K562 (cell line): Measurements from ENCODE around the gene C2CD2L. TPM values are rescaled to one million over a fixed set of nuclear protein-coding genes. Genes with fewer than 3 reads are reported as not detected.

ENCODE experiments used
- ATAC-seq: fragments of 200-7000 bp; cut with Tn5 transposase; 3 replicates; pipeline ENCODE4 v1.9.1; 2020; ENCODE audit warnings: moderate library complexity
- BruUV-seq: library from RNA; stranded (reverse); fragments of 400-500 nt; replicated peaks from 2 replicates; lab custom pipeline; 2021; lab: Mats Ljungman, UMichigan
- CTCF ChIA-PET: fragments of 300-600 bp; formaldehyde crosslinking; extraction: SDS; loops from one replicate; lab custom pipeline; 2021; ENCODE audit warnings: low intra/inter-chr PET ratio; lab: Yijun Ruan, JAX
- POLR2A ChIA-PET: fragments of 300-600, 350-650 bp; sonication (Branson Sonifier 250); formaldehyde crosslinking; extraction: SDS; loops from one replicate; lab custom pipeline; 2021; ENCODE audit warnings: antibody characterized with exemption, inconsistent platforms; lab: Yijun Ruan, JAX
- DNase-seq, 4 experiments: peaks; one replicate each; pipeline versions ENCODE4 v3.0.0 to v3.0.0-alpha.2; 2011 to 2018; ENCODE audit warnings: low spot score in 3 of 4, mixed read lengths in 3 of 4; ENCODE audit errors: extremely low read depth in 1 of 4
- FAIRE-seq: peaks from 2 replicates; lab custom pipeline; 2011; peaks lifted over from hg19 to GRCh38; lab: Jason Lieb, UNC
- H2AFZ ChIP-seq: 2 replicates; pipeline ENCODE4 v1.6.0; 2011; ENCODE audit warnings: low read depth, low read length, control low read depth, inconsistent platforms
- H3K27ac ChIP-seq: fragments of 200-600 bp; 3 replicates; pipeline ENCODE4 v1.8.0; 2011; ENCODE audit warnings: low read depth, mild to moderate bottlenecking, control low read depth, inconsistent platforms, low read length, moderate library complexity, mixed read lengths; ENCODE audit errors: extremely low read depth
- H3K27me3 ChIP-seq, 2 experiments: fragments of 300-600 bp in 1 of 2; 2 replicates in 1 of 2; 3 replicates in 1 of 2; pipeline versions ENCODE4 v1.6.0 to v1.8.0; 2011; ENCODE audit warnings: inconsistent platforms in 2 of 2, low read length in 2 of 2, mild to moderate bottlenecking in 1 of 2, mixed read lengths in 1 of 2, moderate library complexity in 1 of 2; ENCODE audit not compliant: control insufficient read depth in 2 of 2, insufficient read depth in 2 of 2
- H3K36me3 ChIP-seq: fragments of 300-600 bp; 3 replicates; pipeline ENCODE4 v1.8.0; 2011; ENCODE audit warnings: mild to moderate bottlenecking, low read length, inconsistent platforms; ENCODE audit not compliant: control insufficient read depth, insufficient read depth
- H3K4me1 ChIP-seq, 2 experiments: fragments of 200-600 bp in 1 of 2; replicated peaks in 1 of 2; 2 replicates in 1 of 2; 3 replicates in 1 of 2; pipeline versions ENCODE4 v1.5.1 to v1.8.0; 2011; ENCODE audit warnings: inconsistent platforms in 2 of 2, low read length in 2 of 2, mild to moderate bottlenecking in 1 of 2, mixed read lengths in 1 of 2, moderate library complexity in 1 of 2; ENCODE audit not compliant: control insufficient read depth in 2 of 2, insufficient read depth in 2 of 2
- H3K4me2 ChIP-seq: 2 replicates; pipeline ENCODE4 v1.6.1; 2011; ENCODE audit warnings: low read length, control low read depth, inconsistent platforms, mixed read lengths; ENCODE audit not compliant: insufficient read depth
- H3K4me3 ChIP-seq: fragments of 200-600 bp; sonication (generic), shearing (Covaris generic); 2 replicates; pipeline ENCODE4 v1.5.1; 2016; ENCODE audit warnings: control low read depth, inconsistent platforms
- H3K79me2 ChIP-seq: fragments of 200-600 bp; 3 replicates; pipeline ENCODE4 v1.8.0; 2011; ENCODE audit warnings: low read length, inconsistent platforms; ENCODE audit not compliant: control insufficient read depth, insufficient read depth
- H3K9ac ChIP-seq, 2 experiments: 2 replicates each; pipeline versions ENCODE4 v1.6.0 to v1.6.1; 2011; ENCODE audit warnings: low read depth in 2 of 2, low read length in 2 of 2, control low read depth in 1 of 2, inconsistent platforms in 1 of 2, mild to moderate bottlenecking in 1 of 2, mixed read lengths in 1 of 2; ENCODE audit not compliant: insufficient read depth in 1 of 2
- H3K9me1 ChIP-seq: one replicate; pipeline ENCODE4 v1.6.0; 2011; ENCODE audit warnings: inconsistent platforms, mild to moderate bottlenecking, low read length, moderate library complexity; ENCODE audit not compliant: control insufficient read depth, insufficient read depth
- H3K9me3 ChIP-seq: replicated peaks from 2 replicates; pipeline ENCODE4 v1.5.1; 2011; ENCODE audit warnings: low read depth, low read length, inconsistent platforms; ENCODE audit not compliant: control insufficient read depth, insufficient read depth
- H4K20me1 ChIP-seq: replicated peaks from 2 replicates; pipeline ENCODE4 v1.6.1; 2011; ENCODE audit warnings: low read length, inconsistent platforms, mixed read lengths; ENCODE audit not compliant: control insufficient read depth, insufficient read depth
- ARID4B ChIP-seq: sonication (generic); formaldehyde crosslinking; IDR thresholded peaks from 2 replicates; pipeline ENCODE4 v1.8.0; 2022; ENCODE audit warnings: mild to moderate bottlenecking, missing genetic modification reagents
- ATF4 ChIP-seq: fragments of 450-650 bp; formaldehyde crosslinking; IDR thresholded peaks from 2 replicates; pipeline ENCODE4 v1.4.0; 2022; ENCODE audit warnings: mild to moderate bottlenecking, moderate library complexity
- CREM ChIP-seq: IDR thresholded peaks from 2 replicates; pipeline ENCODE4 v1.6.1; 2014; ENCODE audit warnings: antibody characterized with exemption, low read depth
- ETV1 ChIP-seq: fragments of 450-650 bp; conservative IDR thresholded peaks from 2 replicates; pipeline ENCODE4 v1.6.1; 2016; ENCODE audit warnings: missing genetic modification characterization, control low read depth, low read depth, missing compliant biosample characterization
- HDAC6 ChIP-seq: IDR thresholded peaks from 2 replicates; pipeline ENCODE4 v1.6.1; 2012; ENCODE audit warnings: low read depth, mild to moderate bottlenecking, control low read depth, inconsistent platforms, low read length, moderate library complexity
- HMGN3 ChIP-seq: IDR thresholded peaks from 2 replicates; pipeline ENCODE4 v1.6.1; 2011; ENCODE audit warnings: borderline replicate concordance, low read depth, mild to moderate bottlenecking, mixed read lengths, low read length; ENCODE audit not compliant: insufficient read length; ENCODE audit errors: extremely low read depth
- HNRNPL ChIP-seq: fragments of 200-400 bp; formaldehyde crosslinking; IDR thresholded peaks from 2 replicates; pipeline ENCODE4 v1.6.1; 2017; ENCODE audit warnings: low read depth, mild to moderate bottlenecking, low read length
- OTX1 ChIP-seq: fragments of 450-650 bp; formaldehyde crosslinking; IDR thresholded peaks from 2 replicates; pipeline ENCODE4 v1.4.0; 2022; ENCODE audit warnings: mild to moderate bottlenecking
- PHF8 ChIP-seq: fragments of 200-600 bp; sonication (generic); IDR thresholded peaks from 2 replicates; pipeline ENCODE4 v1.6.1; 2012; ENCODE audit warnings: mixed run types, mild to moderate bottlenecking, inconsistent platforms, low read length, moderate library complexity, borderline replicate concordance
- RBM22 ChIP-seq: fragments of 200-400 bp; formaldehyde crosslinking; IDR thresholded peaks from 2 replicates; pipeline ENCODE4 v1.6.1; 2018; ENCODE audit warnings: low read length, low read depth; ENCODE audit not compliant: poor library complexity, severe bottlenecking
- ZHX1 ChIP-seq: fragments of 150-350 bp; conservative IDR thresholded peaks from 2 replicates; pipeline ENCODE4 v1.6.1; 2014; ENCODE audit warnings: low read length
- ZNF174 ChIP-seq: fragments of 250-450 bp; sonication (Bioruptor Pico); IDR thresholded peaks from 2 replicates; pipeline ENCODE4 v1.4.0; 2020; ENCODE audit warnings: mild to moderate bottlenecking
- WGBS: fragments of 100-300 bp; shearing (Covaris generic); methylation state at CpG from one replicate; pipeline ENCODE4 v1.1.6; 2016; ENCODE audit warnings: low coverage, mixed read lengths; ENCODE audit not compliant: insufficient coverage; ENCODE audit errors: missing lambda C conversion rate; 5-methylcytosine and 5-hydroxymethylcytosine counted together
- in situ Hi-C: fragments of 300-500 bp; cut with MboI; formaldehyde crosslinking; loops from 4 replicates; pipeline ENCODE4 v1.15.0; 2018; ENCODE audit warnings: inconsistent platforms, mixed read lengths
- intact Hi-C: fragments of 100-400 bp; cut with micrococcal nuclease; formaldehyde crosslinking; loops from 2 replicates; pipeline ENCODE4 v1.14.2; 2022
- polyA plus RNA-seq, 8 experiments: library from polyadenylated mRNA; depleted of rRNA in 4 of 8; stranded (reverse) in 5 of 8; unstranded in 3 of 8; fragments of >200 nt; fragmentation: Nextera tagmentation in 2 of 8; fragmentation: Illumina TruSeq in 1 of 8; extraction: Ambion mirVana in 2 of 8; extraction: Trizol in 1 of 8; gene quantifications; 2 replicates each; pipeline versions ENCODE4 v1.2.1 to v1.2.3, GENCODE V29; 2011 to 2014; ENCODE audit warnings: inconsistent platforms in 1 of 8, missing spikeins in 1 of 8
- total RNA-seq, 7 experiments: library from RNA; depleted of rRNA in 6 of 7; stranded (reverse); fragments of >200 nt in 6 of 7; fragmentation: Illumina TruSeq in 2 of 7; extraction: Trizol in 2 of 7; gene quantifications; 2 replicates each; pipeline versions ENCODE4 v1.2.1 to v1.2.3, GENCODE V29; 2011 to 2021; ENCODE audit warnings: low replicate concordance in 1 of 7

Gene C2CD2L
- total and polyA plus RNA-seq, 9 of the 15 experiments (the other 6 are each of a cell fraction or from before 2014, with no cell fraction given): 0.66 to 41.2 (median 14.8) TPM

- H3K4me2 ChIP-seq: peak overlapping the region; percentile 99
- peak in 2 of 4 experiments; percentile 16 to 41 for DNase-seq
- in situ Hi-C loops (no loop called here), intact Hi-C loops (loop anchor here (5.0 kb wide), 1 partner anchor 270 kb away; no protein-coding TSS in a partner anchor)
- H3K36me3 ChIP-seq: peaks cover 39% of the 10 kb centered on the region; the same call in 2 of the 3 replicates
- ChIA-PET CTCF (interaction anchor here (1.0 kb wide), 1 partner anchor 216 kb away, joined by 3 read pairs; no protein-coding TSS in a partner anchor), POLR2A (interaction anchor here (0.6 to 5.8 kb wide), 17 partner anchors 11 to 267 kb away, joined by 3 to 75 read pairs (median 4); partner anchors contain the start of genes HMBS, RPS25 and TRAPPC4)
- FAIRE-seq: no peak
- peaks cover 18% of the 10 kb centered on the region for H4K20me1 ChIP-seq
- H3K9me1 ChIP-seq: no peaks in the 10 kb centered on the region
- peak overlapping the region; percentile 71 to 94 for H3K9ac ChIP-seq
- ATAC-seq: peak; percentile 33
- H2AFZ ChIP-seq: peak overlapping the region; percentile 64
- H3K27ac ChIP-seq: peak overlapping the region; percentile 83
- under 1% methylated on average over 40 of the region's 65 CpGs for WGBS
- no peaks in the 10 kb centered on the region for H3K9me3 ChIP-seq
- H3K27me3 ChIP-seq: no peaks in the 10 kb centered on the region
- no TSS peak for BruUV-seq
- peaks cover 44% of the 10 kb centered on the region for H3K79me2 ChIP-seq
- peak overlapping the region; percentile 94 for H3K4me3 ChIP-seq
- H3K4me1 ChIP-seq: peaks cover 39 to 43% of the 10 kb centered on the region in 2 experiments
- no peak for TF ChIP-seq ZHX1
- TF ChIP-seq ARID4B (CRISPR knock-in tag): no peak
- no peak for TF ChIP-seq HNRNPL
- peak; percentile 14; the same call in 1 of the 2 replicates for TF ChIP-seq PHF8
- no peak for TF ChIP-seq ZNF174 (CRISPR knock-in tag)
- peak; percentile 41 for TF ChIP-seq HMGN3
- TF ChIP-seq RBM22: no peak
- TF ChIP-seq ATF4 (CRISPR knock-in tag): no peak
- TF ChIP-seq HDAC6: no peak
- TF ChIP-seq ETV1 (tag): no peak
- 0 out of 2 replicates have a peak, but pooled peaks have one; percentile 4 for TF ChIP-seq CREM
- TF ChIP-seq OTX1: no peak
Observed at GRCh38 chr11:119107538-119108145, 498 bp downstream of the C2CD2L start.
